ENCODE results near the gene SPATS1.

The SPATS1 gene

DNA sequence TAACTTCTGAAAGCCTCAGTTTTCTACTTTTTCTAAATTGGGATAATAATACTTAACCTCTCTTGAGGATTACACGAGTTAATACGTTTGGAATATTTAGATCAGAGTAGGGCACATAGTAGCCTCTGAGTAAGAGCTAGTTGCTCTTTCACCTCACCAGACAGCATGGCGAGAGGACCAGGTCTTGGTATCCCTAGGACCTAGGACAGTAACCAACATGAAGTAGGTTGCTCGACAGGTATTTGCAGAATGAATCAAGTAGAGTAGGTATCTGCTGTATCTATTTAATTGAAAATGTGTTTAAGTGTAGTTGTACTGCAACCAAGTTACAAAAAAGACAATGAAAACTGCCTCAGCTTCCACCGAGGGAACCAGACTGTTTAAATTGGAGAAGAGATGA, 46.4 kb downstream of the SPATS1 start:
- DNase-seq (ENCODE audit: low read depth in 2 of 2), result no peak

- no peak for DNase-seq (ENCODE audit: low read depth in 2 of 2)
Observed at GRCh38 chr6:44390158-44390683, 47.8 kb downstream of the SPATS1 start.
